ENCODE measurements around the gene SHISA9.

SHISA9 gene

GRCh38 chr16:12942861-12943260 lies 41.5 kb downstream of the SHISA9 start:
- Histone ChIP-seq H3K27me3 (ENCODE audit: control insufficient read depth in 1 of 2, insufficient read depth in 1 of 2, low read length in 2 of 2) (no peaks in the 10 kb centered on the region), H3K9me3 (ENCODE audit: control insufficient read depth, low read length) (no peaks in the 10 kb centered on the region), H3K36me3 (ENCODE audit: control insufficient read depth in 1 of 2, insufficient read depth in 2 of 2, low read depth in 1 of 2, low read length in 2 of 2) (no peaks in the 10 kb centered on the region), H4K8ac (ENCODE audit: low read length) (no peak overlapping the region), H3K27ac (ENCODE audit: low read length, poor library complexity, severe bottlenecking) (no peak overlapping the region), H3K79me1 (replicated peaks; ENCODE audit: low read length, poor library complexity, severe bottlenecking) (no peaks in the 10 kb centered on the region), H3K4me3 (ENCODE audit: insufficient read depth in 1 of 2, low read depth in 1 of 2, low read length in 2 of 2) (no peak overlapping the region), H2AFZ (ENCODE audit: low read depth, low read length) (no peak overlapping the region), H3K14ac (ENCODE audit: low read length in 2 of 2) (no peak overlapping the region), H2BK5ac (ENCODE audit: low read depth, low read length, poor library complexity, severe bottlenecking) (no peak overlapping the region), H2BK120ac (ENCODE audit: low read depth, low read length) (no peak overlapping the region), H3K9ac (ENCODE audit: low read length) (no peak overlapping the region), H4K91ac (ENCODE audit: low read length) (no peak overlapping the region), H2BK15ac (ENCODE audit: low read depth, poor library complexity, severe bottlenecking) (no peak overlapping the region), H2BK12ac (ENCODE audit: low read length in 2 of 2) (no peak overlapping the region), H2AK5ac (ENCODE audit: low read length, severe bottlenecking) (no peak overlapping the region), H3K23ac (ENCODE audit: low read length in 2 of 2) (no peak overlapping the region), H3K4me2 (ENCODE audit: low read length, poor library complexity, severe bottlenecking) (no peak overlapping the region), H3K4ac (ENCODE audit: low read depth in 1 of 2, low read length in 2 of 2) (no peak overlapping the region), H3K4me1 (ENCODE audit: control insufficient read depth, insufficient read depth, low read depth, low read length) (no peaks in the 10 kb centered on the region), H3K18ac (ENCODE audit: low read depth in 1 of 2, low read length in 2 of 2) (no peak overlapping the region)
- WGBS = 50% methylated on average over 5 of the region's 5 CpGs
- no peak for DNase-seq

DNA sequence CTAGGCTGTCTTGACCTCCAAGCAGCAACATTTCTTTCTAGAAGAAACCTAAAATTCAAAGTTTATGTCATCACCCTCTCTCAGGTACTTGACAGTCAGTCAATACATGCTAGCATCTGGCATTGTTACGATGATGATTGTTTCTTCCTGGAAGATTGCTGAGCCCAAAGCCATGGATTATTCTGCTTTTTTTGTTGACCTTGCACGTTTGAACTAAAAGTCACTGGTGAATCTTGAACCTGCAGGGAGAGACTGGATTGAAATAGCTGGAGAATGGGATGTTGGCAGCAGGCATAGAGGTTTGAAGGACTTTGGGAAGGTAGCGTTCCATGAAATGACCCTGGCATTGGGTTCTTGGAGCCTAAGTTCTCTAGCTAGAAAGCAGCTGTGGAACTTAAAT lies 42.9 kb downstream of the SHISA9 start:
- DNase-seq = no peak
- no peak overlapping the region for H3K4me2 ChIP-seq (ENCODE audit: low read length, poor library complexity, severe bottlenecking)
- no peak overlapping the region for H3K4ac ChIP-seq (ENCODE audit: low read depth in 1 of 2, low read length in 2 of 2)
- WGBS = 64% methylated on average over 3 of the region's 3 CpGs
- H3K27me3 ChIP-seq (ENCODE audit: control insufficient read depth in 1 of 2, insufficient read depth in 1 of 2, low read length in 2 of 2) = no peaks in the 10 kb centered on the region
- no peak overlapping the region for H3K27ac ChIP-seq (ENCODE audit: low read length, poor library complexity, severe bottlenecking)
- no peak overlapping the region for H2BK12ac ChIP-seq (ENCODE audit: low read length in 2 of 2)
- no peak overlapping the region for H2BK5ac ChIP-seq (ENCODE audit: low read depth, low read length, poor library complexity, severe bottlenecking)
- no peak overlapping the region for H3K14ac ChIP-seq (ENCODE audit: low read length in 2 of 2)
- H3K4me1 ChIP-seq (ENCODE audit: control insufficient read depth, insufficient read depth, low read depth, low read length) = no peaks in the 10 kb centered on the region
- no peak overlapping the region for H3K18ac ChIP-seq (ENCODE audit: low read depth in 1 of 2, low read length in 2 of 2)
- H3K36me3 ChIP-seq (ENCODE audit: control insufficient read depth in 1 of 2, insufficient read depth in 2 of 2, low read depth in 1 of 2, low read length in 2 of 2) = no peaks in the 10 kb centered on the region
- no peak overlapping the region for H2AK5ac ChIP-seq (ENCODE audit: low read length, severe bottlenecking)
- H3K79me1 ChIP-seq (replicated peaks; ENCODE audit: low read length, poor library complexity, severe bottlenecking) = no peaks in the 10 kb centered on the region
- no peak overlapping the region for H4K91ac ChIP-seq (ENCODE audit: low read length)
- H2BK120ac ChIP-seq (ENCODE audit: low read depth, low read length) = no peak overlapping the region
- no peak overlapping the region for H2AFZ ChIP-seq (ENCODE audit: low read depth, low read length)
- H2BK15ac ChIP-seq (ENCODE audit: low read depth, poor library complexity, severe bottlenecking) = no peak overlapping the region
- H4K8ac ChIP-seq (ENCODE audit: low read length) = no peak overlapping the region
- H3K9ac ChIP-seq (ENCODE audit: low read length) = no peak overlapping the region
- H3K23ac ChIP-seq (ENCODE audit: low read length in 2 of 2) = no peak overlapping the region
- peaks cover 4% of the 10 kb centered on the region for H3K9me3 ChIP-seq (ENCODE audit: control insufficient read depth, low read length)
- H3K4me3 ChIP-seq (ENCODE audit: insufficient read depth in 1 of 2, low read depth in 1 of 2, low read length in 2 of 2) = no peak overlapping the region

- Histone ChIP-seq H2AK5ac (ENCODE audit: low read length, severe bottlenecking) (no peak overlapping the region), H3K4me2 (ENCODE audit: low read length, poor library complexity, severe bottlenecking) (no peak overlapping the region), H2AFZ (ENCODE audit: low read depth, low read length) (no peak overlapping the region), H3K9ac (ENCODE audit: low read length) (no peak overlapping the region), H2BK15ac (ENCODE audit: low read depth, poor library complexity, severe bottlenecking) (no peak overlapping the region), H3K18ac (ENCODE audit: low read depth in 1 of 2, low read length in 2 of 2) (no peak overlapping the region), H3K14ac (ENCODE audit: low read length in 2 of 2) (no peak overlapping the region), H3K79me1 (replicated peaks; ENCODE audit: low read length, poor library complexity, severe bottlenecking) (no peaks in the 10 kb centered on the region), H3K27me3 (ENCODE audit: control insufficient read depth in 1 of 2, insufficient read depth in 1 of 2, low read length in 2 of 2) (no peaks in the 10 kb centered on the region), H2BK12ac (ENCODE audit: low read length in 2 of 2) (no peak overlapping the region), H4K91ac (ENCODE audit: low read length) (no peak overlapping the region), H3K4ac (ENCODE audit: low read depth in 1 of 2, low read length in 2 of 2) (no peak overlapping the region), H4K8ac (ENCODE audit: low read length) (no peak overlapping the region), H3K4me1 (ENCODE audit: control insufficient read depth, insufficient read depth, low read depth, low read length) (no peaks in the 10 kb centered on the region), H2BK120ac (ENCODE audit: low read depth, low read length) (no peak overlapping the region), H3K23ac (ENCODE audit: low read length in 2 of 2) (no peak overlapping the region), H3K27ac (ENCODE audit: low read length, poor library complexity, severe bottlenecking) (no peak overlapping the region), H3K4me3 (ENCODE audit: insufficient read depth in 1 of 2, low read depth in 1 of 2, low read length in 2 of 2) (no peak overlapping the region), H3K36me3 (ENCODE audit: control insufficient read depth in 1 of 2, insufficient read depth in 2 of 2, low read depth in 1 of 2, low read length in 2 of 2) (no peaks in the 10 kb centered on the region), H2BK5ac (ENCODE audit: low read depth, low read length, poor library complexity, severe bottlenecking) (no peak overlapping the region), H3K9me3 (ENCODE audit: control insufficient read depth, low read length) (peaks cover 11% of the 10 kb centered on the region)
- WGBS = 13% methylated on average over 1 of the region's 1 CpG
- no peak for DNase-seq
Measured at GRCh38 chr16:12951392-12951791, 50.0 kb downstream of the SHISA9 start.

DNA sequence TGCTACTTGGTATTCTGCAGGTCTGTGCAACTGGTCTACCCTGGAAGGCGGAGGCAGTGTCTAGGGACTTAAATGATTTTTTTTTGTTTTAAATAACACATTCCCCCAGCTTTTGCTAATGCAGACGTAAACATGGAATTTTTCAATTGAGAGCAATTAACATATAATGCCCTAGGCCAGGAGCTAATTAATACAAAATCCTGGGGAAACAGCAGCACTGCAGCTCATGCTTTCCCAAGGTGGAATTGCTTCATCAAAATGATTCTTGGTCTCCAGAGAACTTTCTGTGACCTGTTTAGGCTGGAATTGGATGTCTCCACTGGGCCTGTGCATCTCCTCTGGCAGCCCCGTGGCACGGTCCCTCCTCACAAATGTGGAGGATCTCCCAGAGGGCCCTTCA lies 50.6 kb downstream of the SHISA9 start:
- no peak overlapping the region for H4K91ac ChIP-seq (ENCODE audit: low read length)
- WGBS = 80% methylated on average over 3 of the region's 4 CpGs
- H4K8ac ChIP-seq (ENCODE audit: low read length) = no peak overlapping the region
- no peak overlapping the region for H2AK5ac ChIP-seq (ENCODE audit: low read length, severe bottlenecking)
- no peaks in the 10 kb centered on the region for H3K4me1 ChIP-seq (ENCODE audit: control insufficient read depth, insufficient read depth, low read depth, low read length)
- H3K18ac ChIP-seq (ENCODE audit: low read depth in 1 of 2, low read length in 2 of 2) = no peak overlapping the region
- no peak for DNase-seq
- H3K4me2 ChIP-seq (ENCODE audit: low read length, poor library complexity, severe bottlenecking) = no peak overlapping the region
- H3K79me1 ChIP-seq (replicated peaks; ENCODE audit: low read length, poor library complexity, severe bottlenecking) = no peaks in the 10 kb centered on the region
- no peak overlapping the region for H2AFZ ChIP-seq (ENCODE audit: low read depth, low read length)
- no peak overlapping the region for H2BK120ac ChIP-seq (ENCODE audit: low read depth, low read length)
- H3K23ac ChIP-seq (ENCODE audit: low read length in 2 of 2) = no peak overlapping the region
- no peak overlapping the region for H2BK5ac ChIP-seq (ENCODE audit: low read depth, low read length, poor library complexity, severe bottlenecking)
- H2BK12ac ChIP-seq (ENCODE audit: low read length in 2 of 2) = no peak overlapping the region
- H3K4ac ChIP-seq (ENCODE audit: low read depth in 1 of 2, low read length in 2 of 2) = no peak overlapping the region
- H3K9ac ChIP-seq (ENCODE audit: low read length) = no peak overlapping the region
- H3K36me3 ChIP-seq (ENCODE audit: control insufficient read depth in 1 of 2, insufficient read depth in 2 of 2, low read depth in 1 of 2, low read length in 2 of 2) = no peaks in the 10 kb centered on the region
- H3K4me3 ChIP-seq (ENCODE audit: insufficient read depth in 1 of 2, low read depth in 1 of 2, low read length in 2 of 2) = no peak overlapping the region
- no peak overlapping the region for H3K27ac ChIP-seq (ENCODE audit: low read length, poor library complexity, severe bottlenecking)
- H3K9me3 ChIP-seq (ENCODE audit: control insufficient read depth, low read length) = peaks cover 11% of the 10 kb centered on the region
- no peak overlapping the region for H3K14ac ChIP-seq (ENCODE audit: low read length in 2 of 2)
- no peaks in the 10 kb centered on the region for H3K27me3 ChIP-seq (ENCODE audit: control insufficient read depth in 1 of 2, insufficient read depth in 1 of 2, low read length in 2 of 2)
- no peak overlapping the region for H2BK15ac ChIP-seq (ENCODE audit: low read depth, poor library complexity, severe bottlenecking)

All from mesenchymal stem cell (in vitro differentiated cells and primary cell).